HL-60/S4 (cell line): ENCODE measurements around the gene RIMKLB.
"Not testable (repeated sequence)": the region's sequence is repeated elsewhere in the genome, so short reads cannot be mapped to it uniquely, and the experiment has no call there.

Experiments
- in situ Hi-C: fragments of 300-500 bp; cut with MboI; formaldehyde crosslinking; loops from 2 replicates; pipeline ENCODE4 v1.14.3; 2022; ENCODE audit warnings: low sequenced_read_pairs

The RIMKLB gene

DNA sequence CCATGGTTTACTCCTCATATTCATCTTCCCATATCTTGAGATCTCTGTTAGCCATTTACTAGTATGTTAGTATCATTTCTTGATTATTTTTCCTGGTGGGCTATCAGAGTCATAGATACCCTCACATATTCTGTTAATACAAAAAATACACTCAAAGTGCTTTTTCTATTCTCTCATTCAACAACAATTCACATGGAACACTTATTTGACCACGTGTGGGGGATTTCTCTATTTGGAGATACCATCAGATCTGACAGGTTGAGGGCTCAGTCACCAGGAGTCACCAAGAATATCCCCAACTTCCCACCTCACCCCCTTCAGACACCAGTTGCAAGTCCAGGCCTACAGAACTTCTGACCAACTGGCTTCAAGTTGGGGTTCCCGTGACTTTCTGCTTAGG is 72.7 kb downstream of the RIMKLB start:
- in situ Hi-C loops = no loop called here

DNA sequence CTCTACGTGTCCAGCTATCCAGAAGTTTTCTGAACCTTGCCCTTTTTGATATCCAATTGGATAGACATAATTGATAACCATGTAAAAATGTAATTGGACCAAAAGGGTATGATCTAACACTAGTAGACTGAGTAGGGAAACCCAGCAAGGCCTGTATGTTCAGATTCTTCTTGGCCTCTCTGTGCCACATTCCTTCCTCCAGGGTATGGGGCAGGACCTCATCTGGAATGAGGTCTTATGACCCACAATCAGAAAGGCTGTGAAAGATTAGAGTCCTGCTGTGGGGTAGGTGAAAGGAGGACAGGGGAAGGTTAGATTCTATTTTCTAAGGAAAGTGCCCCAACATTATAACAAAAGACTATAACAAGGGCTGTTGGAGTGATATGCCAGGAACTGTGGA is 73.3 kb downstream of the RIMKLB start:
- in situ Hi-C loops = no loop called here

DNA sequence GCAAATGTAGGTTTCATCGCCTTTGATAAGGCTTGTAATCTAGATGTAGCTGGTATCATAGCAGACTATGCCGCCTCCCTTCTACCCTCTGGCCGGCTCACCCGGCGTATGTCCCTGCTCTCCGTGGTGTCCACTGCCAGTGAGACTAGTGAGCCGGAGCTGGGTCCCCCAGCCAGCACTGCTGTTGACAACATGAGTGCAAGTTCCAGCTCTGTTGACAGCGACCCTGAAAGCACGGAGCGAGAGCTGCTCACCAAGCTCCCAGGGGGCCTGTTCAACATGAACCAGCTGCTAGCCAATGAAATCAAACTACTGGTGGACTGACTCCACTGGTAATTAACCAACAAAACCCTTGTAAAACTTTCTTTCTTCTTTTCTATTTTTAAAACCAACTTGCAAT is 75.7 kb downstream of the RIMKLB start:
- in situ Hi-C loops = no loop called here

DNA sequence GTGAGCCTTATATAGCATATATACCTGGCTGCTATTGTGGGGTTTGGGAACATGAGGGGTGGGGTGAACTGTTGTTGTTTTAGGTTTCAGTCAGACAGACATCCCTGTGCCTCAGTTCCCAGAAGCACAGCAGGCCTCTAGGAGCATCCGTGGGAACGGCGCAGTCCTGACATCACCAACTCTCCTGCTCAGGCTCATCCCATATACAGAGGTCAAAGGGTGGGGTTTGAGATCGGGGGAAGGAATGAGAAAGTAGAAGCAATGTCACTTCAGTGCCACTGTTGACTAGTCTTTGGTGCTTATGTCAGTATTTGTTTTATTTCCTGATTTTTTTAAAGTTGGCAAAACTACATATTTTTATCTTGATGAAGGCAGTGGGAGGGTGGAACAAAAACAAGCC is 81.5 kb downstream of the RIMKLB start:
- in situ Hi-C loops = no loop called here

DNA sequence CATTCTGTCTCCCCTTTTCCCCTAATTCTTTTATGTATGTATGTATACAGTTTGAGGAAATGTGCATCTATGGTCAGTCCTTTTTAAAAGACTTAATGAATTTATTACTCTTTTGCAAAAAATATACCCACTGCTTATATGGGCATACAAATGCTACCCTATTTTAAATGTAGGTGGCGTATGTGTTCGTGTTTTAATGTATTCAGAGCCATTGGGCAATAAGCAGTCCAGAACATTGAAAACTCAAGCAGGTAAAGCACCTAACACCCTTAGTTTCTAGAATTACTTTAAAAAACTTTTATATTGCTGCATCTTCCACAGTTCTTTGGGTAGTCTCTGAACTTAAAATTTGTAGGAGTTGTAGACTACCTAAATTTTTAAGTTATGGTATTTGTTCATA is 82.1 kb downstream of the RIMKLB start:
- in situ Hi-C loops = no loop called here

DNA sequence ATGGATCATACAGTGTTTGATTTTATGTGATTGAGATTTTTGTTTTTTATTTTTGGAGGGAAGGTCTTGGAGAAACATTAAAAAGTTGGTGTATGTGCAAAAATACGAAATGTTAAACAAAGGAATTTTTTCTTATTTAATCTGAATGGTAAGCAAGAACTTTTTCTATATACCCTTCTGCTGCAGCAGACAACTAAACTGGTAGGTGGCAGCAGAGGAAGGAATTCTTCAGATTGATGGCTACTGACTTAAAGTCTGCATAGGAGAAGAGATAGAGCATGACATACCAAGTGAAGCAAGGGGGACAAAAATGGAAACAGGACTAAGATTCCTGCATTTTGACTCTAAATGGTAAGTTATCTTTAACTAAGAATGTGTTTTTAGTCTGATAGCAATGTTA is 82.6 kb downstream of the RIMKLB start:
- in situ Hi-C loops = no loop called here

DNA sequence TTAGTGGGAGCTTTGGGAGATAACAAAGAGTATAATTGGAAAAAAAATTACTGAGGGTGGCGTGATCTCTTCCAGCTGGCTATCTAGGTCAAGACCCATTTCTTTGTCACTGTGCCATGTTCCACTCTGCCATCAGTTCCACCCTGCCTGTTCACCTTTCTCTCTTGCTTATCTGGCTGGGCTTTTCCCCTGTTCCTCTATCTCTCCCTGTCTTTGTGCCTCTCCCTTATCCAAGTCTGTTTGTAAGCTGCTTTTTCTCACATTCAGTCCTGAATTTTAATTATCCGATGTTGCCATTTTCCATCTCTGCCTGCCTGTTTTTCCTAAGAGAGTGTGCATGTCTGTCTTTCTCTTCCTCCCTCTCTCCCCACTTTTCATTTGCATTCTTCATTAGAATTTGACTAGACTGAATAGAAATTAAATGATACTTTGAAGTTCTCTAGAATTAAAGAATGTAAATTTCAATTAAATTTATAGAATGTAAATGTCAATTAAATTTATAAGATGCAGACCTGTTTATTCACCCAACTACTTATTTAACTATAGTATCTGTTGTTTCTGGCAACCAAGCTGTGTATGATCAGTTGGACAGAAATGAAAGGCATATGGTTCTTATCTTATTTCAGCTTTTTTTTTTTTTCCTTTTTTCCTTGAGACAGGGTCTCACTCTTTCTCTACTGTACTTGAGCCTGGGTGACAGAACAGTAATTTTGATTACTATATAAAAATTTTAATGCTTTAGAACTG is 83.8 kb downstream of the RIMKLB start:
- in situ Hi-C loops = no loop called here

DNA sequence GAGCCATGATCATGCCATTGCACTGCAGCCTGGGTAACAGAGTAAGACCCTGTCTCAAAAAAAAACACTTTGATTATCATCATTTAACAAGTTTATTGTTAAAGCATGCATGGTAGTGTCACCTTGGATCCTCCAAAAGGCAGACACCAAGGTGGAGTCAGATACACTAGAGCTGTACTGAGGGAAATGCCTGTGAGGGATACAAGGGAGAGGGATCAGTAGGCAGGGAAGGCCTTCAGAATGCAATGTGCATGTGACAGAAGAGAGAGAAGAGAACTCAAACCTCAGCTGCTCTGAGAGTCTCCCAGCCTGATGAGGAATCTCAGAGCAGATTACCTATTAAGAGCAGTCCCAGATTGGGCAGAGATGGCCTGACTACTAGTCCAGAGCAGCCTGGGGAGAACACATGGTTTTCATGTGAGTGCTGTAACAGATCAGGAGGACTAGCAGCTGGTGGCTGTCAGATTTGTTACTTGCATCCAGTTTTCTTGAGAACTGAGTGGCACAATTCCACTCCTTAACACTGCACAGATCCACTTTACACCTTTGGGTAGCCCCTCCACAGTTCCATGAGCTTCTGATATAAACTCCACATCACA is 86.6 kb downstream of the RIMKLB start:
- in situ Hi-C loops = no loop called here

DNA sequence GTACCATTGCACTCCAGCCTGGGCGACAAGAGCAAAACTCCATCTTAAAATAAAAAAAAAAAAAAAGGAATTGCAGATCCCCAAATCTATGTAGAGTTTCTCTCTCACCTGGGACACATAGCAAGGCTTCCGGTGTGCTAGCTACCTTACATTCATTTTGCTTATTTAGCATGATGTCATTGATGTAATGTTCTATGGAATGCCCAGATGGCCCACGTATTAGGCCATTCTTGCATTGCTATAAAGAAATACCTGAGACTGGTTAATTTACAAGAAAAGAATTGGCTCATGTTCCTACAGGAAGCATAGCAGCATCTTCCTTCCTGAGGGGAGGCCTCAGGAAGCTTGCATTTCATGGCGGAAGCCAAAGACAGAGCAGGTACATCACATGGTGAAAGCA is 87.7 kb downstream of the RIMKLB start:
- in situ Hi-C loops = no loop called here

DNA sequence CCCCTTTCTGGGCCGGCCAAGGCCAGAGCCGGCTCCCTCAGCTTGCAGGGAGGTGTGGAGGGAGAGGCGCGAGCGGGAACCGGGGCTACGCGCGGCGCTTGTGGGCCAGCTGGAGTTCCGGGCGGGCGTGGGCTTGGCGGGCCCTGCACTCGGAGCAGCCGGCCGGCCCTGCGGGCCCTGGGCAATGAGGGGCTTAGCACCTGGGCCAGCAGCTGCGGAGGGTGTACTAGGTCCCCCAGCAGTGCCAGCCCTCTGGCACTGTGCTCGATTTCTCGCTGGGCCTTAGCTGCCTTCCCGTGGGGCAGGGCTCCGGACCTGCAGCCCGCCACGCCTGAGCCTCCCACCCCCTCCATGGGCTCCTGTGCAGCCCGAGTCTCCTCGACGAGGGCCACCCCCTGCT is 89.4 kb downstream of the RIMKLB start:
- in situ Hi-C loops = not testable (repeated sequence)

DNA sequence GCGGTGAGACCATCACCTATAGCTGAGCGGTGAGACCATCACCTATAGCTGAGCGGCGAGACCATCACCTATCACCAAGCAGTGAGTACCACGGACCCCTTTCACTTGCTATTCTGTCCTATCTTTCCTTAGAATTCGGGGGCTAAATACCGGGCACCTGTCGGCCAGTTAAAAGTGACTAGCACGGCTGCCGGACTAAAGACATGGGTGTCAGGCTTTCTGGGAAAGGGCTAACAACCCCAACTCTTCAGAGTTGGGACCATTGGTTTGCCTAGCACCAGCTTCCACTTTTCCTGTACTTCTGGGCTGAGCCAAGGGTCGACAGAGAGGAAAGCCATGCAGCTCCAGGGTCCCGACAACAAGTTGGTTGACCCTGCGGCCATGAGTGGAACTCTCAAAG is 90.9 kb downstream of the RIMKLB start:
- in situ Hi-C loops = not testable (repeated sequence)

DNA sequence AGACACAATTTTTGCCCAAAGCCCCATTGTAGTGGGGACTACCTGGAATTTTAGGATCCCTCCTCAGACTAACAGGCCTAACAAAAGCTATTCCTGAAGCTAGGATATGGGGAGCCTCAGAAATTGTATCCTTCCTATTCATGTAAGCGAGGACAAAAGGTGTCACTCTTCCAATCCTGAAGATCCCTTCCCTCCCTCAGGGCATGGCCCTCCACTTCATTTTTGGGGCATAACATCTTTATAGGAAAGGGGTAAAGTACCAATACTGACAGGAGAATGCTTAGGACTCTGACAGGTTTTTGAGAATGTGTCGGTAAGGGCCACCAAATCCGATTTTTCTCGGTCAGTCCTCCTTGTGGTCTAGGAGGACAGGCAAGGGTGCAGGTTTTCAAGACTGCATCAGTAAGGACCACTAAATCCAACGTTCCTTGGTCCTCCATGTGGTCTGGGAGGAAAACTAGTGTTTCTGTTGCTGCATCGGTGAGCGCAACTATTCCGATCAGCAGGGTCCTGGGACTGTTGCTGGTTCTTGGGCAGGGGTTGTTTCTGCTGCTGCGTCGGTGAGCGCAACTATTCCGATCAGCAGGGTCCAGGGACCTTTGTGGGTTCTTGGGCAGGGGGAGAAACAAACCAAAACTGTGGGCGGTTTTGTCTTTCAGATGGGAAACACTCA is 91.7 kb downstream of the RIMKLB start:
- in situ Hi-C loops = not testable (repeated sequence)

DNA sequence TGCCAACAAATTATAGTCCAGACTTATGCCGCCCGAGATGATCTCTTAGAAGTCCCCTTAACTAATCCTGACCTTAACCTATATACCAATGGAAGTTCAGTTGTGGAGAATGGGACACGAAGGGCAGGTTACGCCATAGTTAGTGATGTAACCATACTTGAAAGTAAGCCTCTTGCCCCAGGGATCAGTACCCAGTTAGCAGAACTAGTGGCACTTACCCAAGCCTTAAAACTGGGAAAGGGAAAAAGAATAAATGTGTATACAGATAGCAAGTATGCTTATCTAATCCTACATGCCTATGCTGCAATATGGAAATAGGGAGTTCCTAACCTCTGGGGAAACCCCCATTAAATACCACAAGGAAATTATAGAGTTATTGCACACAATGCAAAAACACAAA is 95.4 kb downstream of the RIMKLB start:
- in situ Hi-C loops = not testable (repeated sequence)

DNA sequence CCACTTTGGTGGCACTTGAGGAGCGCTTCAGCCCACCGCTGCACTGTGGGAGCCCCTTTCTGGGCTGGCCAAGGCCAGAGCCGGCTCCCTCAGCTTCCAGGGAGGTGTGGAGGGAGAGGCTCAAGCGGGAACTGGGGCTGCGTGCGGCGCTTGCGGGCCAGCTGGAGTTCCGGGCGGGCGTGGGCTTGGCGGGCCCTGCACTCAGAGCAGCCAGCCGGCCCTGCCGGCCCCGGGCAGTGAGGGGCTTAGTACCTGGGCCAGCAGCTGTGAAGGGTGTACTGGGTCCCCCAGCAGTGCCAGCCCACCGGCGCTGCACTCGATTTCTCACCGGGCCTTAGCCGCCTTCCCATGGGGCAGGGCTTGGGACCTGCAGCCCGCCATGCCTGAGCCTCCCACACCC is 96.8 kb downstream of the RIMKLB start:
- in situ Hi-C loops = not testable (repeated sequence)

DNA sequence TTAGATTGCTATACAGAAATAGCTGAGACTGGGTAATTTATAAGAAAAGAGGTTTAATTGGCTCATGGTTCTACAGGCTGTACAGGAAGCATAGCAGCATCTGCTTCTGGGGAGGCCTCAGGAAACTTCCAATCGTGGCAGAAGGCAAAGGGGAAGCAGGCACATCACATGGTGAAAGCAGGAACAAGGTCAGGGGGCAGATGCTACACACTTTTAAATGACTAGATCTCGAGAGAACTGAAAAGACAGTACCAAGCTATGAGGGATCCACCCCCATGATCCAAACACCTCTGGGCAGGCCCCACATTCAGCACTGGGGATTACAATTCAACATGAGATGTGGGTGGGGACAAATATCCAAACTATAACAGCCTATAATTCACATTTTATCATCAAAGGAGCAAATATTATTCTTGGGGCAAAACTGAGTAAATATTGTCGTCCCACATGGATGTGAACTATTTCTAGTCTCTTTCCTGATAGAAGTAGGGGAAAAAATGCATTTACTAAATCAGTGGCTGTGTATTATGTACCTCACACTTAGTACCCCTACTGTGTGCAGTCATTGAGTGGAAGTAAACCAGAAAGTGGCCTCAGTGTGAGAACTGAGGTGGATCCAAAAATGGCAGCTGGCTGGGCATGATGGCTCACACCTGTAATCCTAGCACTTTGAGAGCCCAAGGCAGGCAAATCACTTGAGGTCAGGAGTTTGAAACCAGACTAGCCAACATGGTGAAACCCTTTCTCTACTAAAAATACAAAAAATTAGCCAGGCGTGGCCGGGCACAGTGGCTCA is 99.2 kb downstream of the RIMKLB start:
- in situ Hi-C loops = no loop called here

DNA sequence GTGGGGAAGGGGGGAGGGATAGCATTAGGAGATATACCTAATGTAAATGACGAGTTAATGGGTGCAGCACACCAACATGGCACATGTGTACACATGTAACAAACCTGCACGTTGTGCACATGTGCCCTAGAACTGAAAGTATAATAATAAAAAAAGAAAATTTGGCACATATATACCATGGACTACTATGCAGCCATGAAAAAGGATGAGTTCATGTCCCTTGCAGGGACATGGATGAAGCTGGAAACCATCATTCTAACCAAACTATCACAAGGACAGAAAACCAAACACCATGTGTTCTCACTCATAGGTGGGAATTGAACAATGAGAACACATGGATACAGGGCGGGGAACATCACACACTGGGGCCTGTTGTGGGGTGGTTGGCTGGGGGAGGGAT is 103.4 kb downstream of the RIMKLB start:
- in situ Hi-C loops = not testable (repeated sequence)

DNA sequence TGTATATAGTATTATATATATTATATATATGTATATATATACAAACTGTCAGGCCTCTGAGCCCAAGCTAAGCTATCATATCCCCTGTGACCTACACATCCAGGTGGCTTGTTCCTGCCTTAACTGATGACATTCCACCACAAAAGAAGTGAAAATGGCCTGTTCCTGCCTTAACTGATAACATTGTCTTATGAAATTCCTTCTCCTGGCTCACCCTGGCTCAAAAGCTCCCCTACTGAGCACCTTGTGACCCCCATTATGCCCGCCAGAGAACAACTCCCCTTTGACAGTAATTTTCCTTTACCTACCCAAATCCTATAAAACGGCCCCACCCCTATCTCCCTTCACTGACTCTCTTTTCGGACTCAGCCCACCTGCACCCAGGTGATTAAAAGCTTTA is 107.0 kb downstream of the RIMKLB start:
- in situ Hi-C loops = not testable (repeated sequence)

DNA sequence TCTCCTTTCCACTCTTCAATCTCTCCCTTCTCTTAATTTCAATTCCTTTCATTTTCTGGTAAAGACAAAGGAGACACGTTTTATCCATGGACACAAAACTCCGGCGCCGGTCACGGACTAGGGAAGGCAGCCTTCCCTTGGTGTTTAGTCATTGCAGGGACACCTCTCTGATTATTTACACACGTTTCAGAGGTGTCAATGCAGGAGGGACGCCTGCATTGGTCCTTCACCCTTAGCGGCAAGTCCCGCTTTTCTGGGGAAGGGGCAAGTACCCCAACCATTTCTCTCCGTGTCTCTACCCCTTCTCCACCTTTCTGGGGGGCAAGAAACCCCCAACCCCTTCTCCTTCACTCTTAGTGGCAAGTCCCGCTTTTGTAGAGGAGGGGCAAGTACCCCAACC is 107.7 kb downstream of the RIMKLB start:
- in situ Hi-C loops = not testable (repeated sequence)

DNA sequence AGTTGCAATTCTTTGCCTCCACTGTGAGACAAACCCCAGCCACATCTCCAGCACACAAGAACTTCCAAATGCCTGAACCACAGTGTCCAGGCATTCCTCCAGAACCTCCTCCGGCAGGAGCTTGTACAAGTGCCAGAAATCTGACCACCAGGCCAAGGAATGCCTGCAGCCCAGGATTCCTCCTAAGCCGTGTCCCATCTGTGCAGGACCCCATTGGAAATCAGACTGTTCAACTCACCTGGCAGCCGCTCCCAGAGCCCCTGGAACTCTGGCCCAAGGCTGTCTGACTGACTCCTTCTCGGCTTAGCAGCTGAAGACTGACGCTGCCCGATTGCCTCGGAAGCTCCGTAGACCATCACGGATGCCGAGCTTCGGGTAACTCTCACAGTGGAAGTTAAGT is 109.3 kb downstream of the RIMKLB start:
- in situ Hi-C loops = not testable (repeated sequence)

DNA sequence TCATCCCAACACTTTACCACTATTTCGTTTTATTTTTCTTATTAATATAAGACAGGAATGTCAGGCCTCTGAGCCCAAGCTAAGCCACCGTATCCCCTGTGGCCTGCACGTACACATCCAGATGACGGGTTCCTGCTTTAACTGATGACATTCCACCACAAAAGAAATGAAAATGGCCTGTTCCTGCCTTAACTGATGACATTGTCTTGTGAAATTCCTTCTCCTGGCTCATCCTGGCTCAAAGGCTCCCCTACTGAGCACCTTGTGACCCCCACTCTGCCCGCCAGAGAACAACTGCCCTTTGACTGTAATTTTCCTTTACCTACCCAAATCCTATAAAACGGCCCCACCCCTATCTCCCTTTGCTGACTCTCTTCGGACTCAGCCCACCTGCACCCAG is 112.3 kb downstream of the RIMKLB start:
- in situ Hi-C loops = not testable (repeated sequence)

DNA sequence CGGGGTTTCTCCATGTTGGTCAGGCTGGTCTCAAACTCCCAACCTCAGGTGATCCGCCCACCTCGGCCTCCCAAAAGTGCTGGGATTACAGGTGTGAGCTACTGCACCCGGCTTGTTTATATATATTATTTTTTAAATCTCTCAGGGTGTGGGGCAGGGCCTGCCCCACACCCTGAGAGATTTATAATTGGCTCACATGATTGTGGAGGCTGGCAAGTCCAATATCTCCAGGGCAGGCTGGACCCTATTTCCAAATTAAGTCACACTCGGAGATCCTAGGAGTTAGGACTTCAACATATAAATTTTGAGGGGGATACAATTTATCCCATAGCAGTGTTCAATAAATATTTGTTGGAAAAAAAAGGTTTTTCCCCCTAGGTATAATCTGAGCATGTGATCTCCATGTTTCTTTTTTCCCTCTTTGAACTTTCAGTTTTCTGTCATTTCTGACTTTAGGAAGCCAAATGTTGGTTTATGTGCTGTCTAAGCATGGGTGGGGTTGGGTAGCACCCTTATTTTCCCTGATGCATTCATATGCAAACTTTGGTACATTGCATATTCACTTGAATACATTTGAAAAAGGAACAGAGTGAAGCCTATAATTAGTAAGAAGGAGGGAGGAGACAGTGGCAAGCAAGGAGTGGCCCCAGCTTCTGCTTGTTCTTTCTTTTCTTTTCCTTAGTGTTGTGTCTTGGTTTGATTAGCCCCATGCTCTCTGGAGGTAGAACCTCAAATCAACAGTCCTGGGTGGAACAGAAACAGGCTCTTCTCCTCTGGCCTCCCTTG is 116.0 kb downstream of the RIMKLB start:
- in situ Hi-C loops = no loop called here
